ENCODE data around the gene PPIP5K1.
"Not testable (repeated sequence)": the region's sequence is repeated elsewhere in the genome, so short reads cannot be mapped to it uniquely, and the experiment has no call there.

PPIP5K1 gene

DNA sequence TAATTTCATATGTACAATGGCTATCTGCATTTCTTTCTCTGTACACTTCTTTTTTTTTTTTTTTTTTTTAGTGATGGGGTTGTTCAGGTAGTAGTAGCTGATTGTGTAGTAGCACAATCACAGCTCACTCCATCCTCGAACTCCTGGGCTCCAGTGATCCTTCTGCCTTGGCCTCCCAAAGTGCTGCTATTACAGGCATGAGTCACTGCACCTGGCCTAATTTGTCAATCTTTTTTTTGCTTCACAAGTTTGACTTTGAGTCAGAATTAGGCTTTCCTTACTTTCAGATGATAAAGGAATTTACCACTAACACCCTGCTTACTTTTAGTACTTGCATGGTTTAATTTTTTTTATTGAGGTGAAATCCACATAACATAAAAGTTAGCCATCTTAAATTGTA, 44.6 kb downstream of the PPIP5K1 start:
- Histone ChIP-seq H3K4me3 (ENCODE audit: insufficient read depth, low read depth, low read length, poor library complexity, severe bottlenecking) (no peak overlapping the region), H3K36me3 (ENCODE audit: control insufficient read depth, insufficient read depth, low read length) (no peaks in the 10 kb centered on the region), H3K4me1 (ENCODE audit: control insufficient read depth, insufficient read depth, low read length, poor library complexity, severe bottlenecking) (no peaks in the 10 kb centered on the region), H3K27ac (ENCODE audit: insufficient read depth, low read length, poor library complexity, severe bottlenecking) (no peak overlapping the region), H3K9me3 (ENCODE audit: control insufficient read depth, low read length) (no peaks in the 10 kb centered on the region), H3K27me3 (replicated peaks; ENCODE audit: control insufficient read depth, insufficient read depth, low read length, poor library complexity, severe bottlenecking) (no peaks in the 10 kb centered on the region)
- DNase-seq: no peak

DNA sequence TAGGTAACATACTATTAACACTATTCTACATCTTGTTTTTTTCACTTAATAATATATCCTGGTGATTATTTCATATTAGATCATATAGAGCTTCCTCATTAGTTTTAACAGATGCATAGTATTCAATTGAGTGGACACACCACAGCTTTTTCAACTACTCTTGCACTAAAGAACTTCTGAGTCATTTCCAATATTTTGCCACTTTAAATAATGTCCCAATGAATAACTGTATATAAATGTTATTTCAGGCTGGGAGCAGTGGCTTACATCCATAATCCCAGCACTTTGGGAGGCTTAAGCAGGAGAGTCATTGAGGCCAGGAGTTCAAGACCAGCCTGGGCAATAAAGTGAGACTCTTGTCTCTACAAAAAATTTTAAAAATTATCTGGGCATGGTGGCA, 45.7 kb downstream of the PPIP5K1 start:
- Histone ChIP-seq H3K4me1 (ENCODE audit: control insufficient read depth, insufficient read depth, low read length, poor library complexity, severe bottlenecking) (no peaks in the 10 kb centered on the region), H3K4me3 (ENCODE audit: insufficient read depth, low read depth, low read length, poor library complexity, severe bottlenecking) (no peak overlapping the region), H3K27me3 (replicated peaks; ENCODE audit: control insufficient read depth, insufficient read depth, low read length, poor library complexity, severe bottlenecking) (no peaks in the 10 kb centered on the region), H3K36me3 (ENCODE audit: control insufficient read depth, insufficient read depth, low read length) (no peaks in the 10 kb centered on the region), H3K9me3 (ENCODE audit: control insufficient read depth, low read length) (no peaks in the 10 kb centered on the region), H3K27ac (ENCODE audit: insufficient read depth, low read length, poor library complexity, severe bottlenecking) (no peak overlapping the region)
- DNase-seq: no peak

DNA sequence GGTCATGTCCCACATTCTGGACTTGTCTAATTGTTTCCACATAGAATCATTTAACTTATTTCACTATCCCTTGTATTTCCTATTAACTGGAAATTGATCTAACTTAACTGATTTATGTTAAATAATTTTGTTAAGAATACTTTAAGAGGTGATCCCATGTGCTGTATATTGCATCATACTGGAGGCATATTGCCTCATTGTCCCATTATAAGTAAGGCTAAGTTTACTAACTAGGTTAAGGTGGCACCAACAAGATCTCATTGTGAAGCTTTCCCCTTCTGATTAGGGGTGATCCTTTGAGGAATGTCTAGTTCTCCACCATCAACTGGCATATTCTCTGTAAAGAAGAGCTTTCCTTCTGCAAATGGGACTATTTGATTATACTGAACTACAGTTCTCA, 48.2 kb downstream of the PPIP5K1 start:
- no peak for DNase-seq
- Histone ChIP-seq H3K4me1 (ENCODE audit: control insufficient read depth, insufficient read depth, low read length, poor library complexity, severe bottlenecking) (no peaks in the 10 kb centered on the region), H3K4me3 (ENCODE audit: insufficient read depth, low read depth, low read length, poor library complexity, severe bottlenecking) (no peak overlapping the region), H3K9me3 (ENCODE audit: control insufficient read depth, low read length) (no peaks in the 10 kb centered on the region), H3K27me3 (replicated peaks; ENCODE audit: control insufficient read depth, insufficient read depth, low read length, poor library complexity, severe bottlenecking) (no peaks in the 10 kb centered on the region), H3K27ac (ENCODE audit: insufficient read depth, low read length, poor library complexity, severe bottlenecking) (no peak overlapping the region), H3K36me3 (ENCODE audit: control insufficient read depth, insufficient read depth, low read length) (no peaks in the 10 kb centered on the region)

DNA sequence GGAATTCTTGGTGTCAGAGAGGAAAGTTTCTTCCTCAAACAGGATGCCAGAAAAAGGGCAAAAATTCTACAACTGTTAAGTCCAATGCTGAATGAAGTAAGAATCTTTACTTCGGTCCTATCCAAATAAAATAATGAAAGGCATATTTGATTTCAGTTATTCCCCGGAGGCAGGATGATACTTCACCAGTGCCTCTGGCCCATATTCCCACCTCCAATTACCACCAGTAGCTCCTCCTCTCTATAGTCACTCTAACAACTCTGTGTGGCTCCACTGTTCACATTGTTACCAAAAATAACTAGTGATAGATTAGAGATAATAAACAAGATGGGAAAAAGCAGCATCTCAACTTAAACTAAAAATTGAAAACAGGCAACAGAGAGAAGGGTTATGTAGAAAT, 51.9 kb downstream of the PPIP5K1 start:
- H3K4me3 ChIP-seq (ENCODE audit: insufficient read depth, low read depth, low read length, poor library complexity, severe bottlenecking): no peak overlapping the region
- no peak for DNase-seq
- H3K27me3 ChIP-seq (replicated peaks; ENCODE audit: control insufficient read depth, insufficient read depth, low read length, poor library complexity, severe bottlenecking): no peaks in the 10 kb centered on the region
- H3K36me3 ChIP-seq (ENCODE audit: control insufficient read depth, insufficient read depth, low read length): no peaks in the 10 kb centered on the region
- H3K27ac ChIP-seq (ENCODE audit: insufficient read depth, low read length, poor library complexity, severe bottlenecking): no peak overlapping the region
- H3K4me1 ChIP-seq (ENCODE audit: control insufficient read depth, insufficient read depth, low read length, poor library complexity, severe bottlenecking): no peaks in the 10 kb centered on the region
- no peaks in the 10 kb centered on the region for H3K9me3 ChIP-seq (ENCODE audit: control insufficient read depth, low read length)

DNA sequence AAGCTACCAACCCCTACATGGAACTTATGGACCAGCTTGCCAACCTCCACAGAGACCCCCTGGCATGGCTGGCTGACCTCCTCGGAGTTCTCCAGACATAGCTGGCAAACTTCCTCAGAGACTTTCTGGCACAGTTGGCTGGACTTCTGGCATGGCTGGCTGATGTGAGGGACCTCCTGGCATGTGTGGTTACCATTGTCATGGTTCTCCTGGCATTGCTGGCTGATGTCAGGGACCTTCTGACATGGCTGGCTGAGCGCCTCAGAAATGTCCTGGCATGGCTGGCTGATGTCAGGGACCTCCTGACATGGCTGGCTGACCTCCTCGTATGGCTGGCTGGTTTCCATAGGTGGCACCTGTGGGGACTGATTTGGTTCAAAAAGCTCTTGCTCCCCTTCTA, 55.1 kb downstream of the PPIP5K1 start:
- H3K4me1 ChIP-seq (ENCODE audit: control insufficient read depth, insufficient read depth, low read length, poor library complexity, severe bottlenecking): no peaks in the 10 kb centered on the region
- H3K4me3 ChIP-seq (ENCODE audit: insufficient read depth, low read depth, low read length, poor library complexity, severe bottlenecking): no peak overlapping the region
- no peaks in the 10 kb centered on the region for H3K27me3 ChIP-seq (replicated peaks; ENCODE audit: control insufficient read depth, insufficient read depth, low read length, poor library complexity, severe bottlenecking)
- H3K9me3 ChIP-seq (ENCODE audit: control insufficient read depth, low read length): no peaks in the 10 kb centered on the region
- no peak overlapping the region for H3K27ac ChIP-seq (ENCODE audit: insufficient read depth, low read length, poor library complexity, severe bottlenecking)
- DNase-seq: no peak
- no peaks in the 10 kb centered on the region for H3K36me3 ChIP-seq (ENCODE audit: control insufficient read depth, insufficient read depth, low read length)

DNA sequence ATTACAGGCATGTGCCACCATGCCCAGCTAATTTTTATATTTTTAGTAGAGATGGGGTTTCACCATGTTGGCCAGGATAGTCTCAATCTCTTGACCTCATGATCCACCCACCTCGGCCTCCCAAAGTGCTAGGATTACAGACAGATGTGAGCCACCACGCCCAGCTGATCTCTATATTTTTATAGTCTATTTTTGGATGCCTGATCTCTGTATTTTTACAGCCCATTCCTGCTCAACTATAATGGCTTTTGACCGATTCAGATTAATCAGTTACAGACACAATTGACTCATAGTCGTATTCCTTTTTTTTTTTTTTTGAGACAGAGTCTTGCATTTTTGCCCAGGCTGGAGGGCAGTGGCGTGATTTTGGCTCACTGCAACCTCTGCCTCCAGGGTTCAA, 57.2 kb downstream of the PPIP5K1 start:
- not testable (repeated sequence) for H3K4me1 ChIP-seq (ENCODE audit: control insufficient read depth, insufficient read depth, low read length, poor library complexity, severe bottlenecking); H3K27me3 ChIP-seq (replicated peaks; ENCODE audit: control insufficient read depth, insufficient read depth, low read length, poor library complexity, severe bottlenecking); H3K4me3 ChIP-seq (ENCODE audit: insufficient read depth, low read depth, low read length, poor library complexity, severe bottlenecking); DNase-seq; H3K27ac ChIP-seq (ENCODE audit: insufficient read depth, low read length, poor library complexity, severe bottlenecking); H3K9me3 ChIP-seq (ENCODE audit: control insufficient read depth, low read length); H3K36me3 ChIP-seq (ENCODE audit: control insufficient read depth, insufficient read depth, low read length)

DNA sequence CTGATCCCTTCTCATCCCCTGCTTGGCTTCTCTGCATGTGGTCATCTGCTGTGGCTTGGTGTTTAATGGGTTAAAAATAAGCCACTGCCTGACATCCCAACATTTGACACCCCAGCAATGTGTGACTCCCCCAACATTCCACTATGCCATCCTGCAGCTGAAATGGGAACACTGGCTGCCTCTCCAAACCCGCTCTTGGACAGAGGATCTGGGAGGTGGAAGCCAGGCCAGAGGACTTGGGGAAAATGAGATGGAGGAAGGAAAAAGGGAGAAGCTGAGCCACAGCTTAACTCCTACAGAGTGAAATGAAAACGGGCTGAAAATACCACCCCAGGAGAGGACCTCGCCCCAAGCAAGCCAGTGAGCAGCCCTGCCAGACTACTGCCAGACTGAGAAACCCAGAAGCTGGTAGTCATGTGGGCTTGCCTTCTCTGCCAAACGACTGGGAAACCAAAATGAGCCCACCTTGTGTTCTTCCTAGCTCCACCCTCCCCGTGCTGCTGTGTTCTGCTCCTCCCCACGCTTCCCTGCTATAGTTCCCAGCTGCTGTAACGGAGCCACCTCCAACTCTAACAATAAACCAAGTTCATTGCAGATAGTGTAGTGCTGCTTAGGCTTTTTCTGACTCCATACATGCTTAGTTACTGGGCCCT, 58.9 kb downstream of the PPIP5K1 start:
- Histone ChIP-seq H3K9me3 (ENCODE audit: control insufficient read depth, low read length) (no peaks in the 10 kb centered on the region), H3K36me3 (ENCODE audit: control insufficient read depth, insufficient read depth, low read length) (no peaks in the 10 kb centered on the region), H3K27ac (ENCODE audit: insufficient read depth, low read length, poor library complexity, severe bottlenecking) (no peak overlapping the region), H3K4me3 (ENCODE audit: insufficient read depth, low read depth, low read length, poor library complexity, severe bottlenecking) (no peak overlapping the region), H3K27me3 (replicated peaks; ENCODE audit: control insufficient read depth, insufficient read depth, low read length, poor library complexity, severe bottlenecking) (no peaks in the 10 kb centered on the region), H3K4me1 (ENCODE audit: control insufficient read depth, insufficient read depth, low read length, poor library complexity, severe bottlenecking) (no peaks in the 10 kb centered on the region)
- DNase-seq: no peak

DNA sequence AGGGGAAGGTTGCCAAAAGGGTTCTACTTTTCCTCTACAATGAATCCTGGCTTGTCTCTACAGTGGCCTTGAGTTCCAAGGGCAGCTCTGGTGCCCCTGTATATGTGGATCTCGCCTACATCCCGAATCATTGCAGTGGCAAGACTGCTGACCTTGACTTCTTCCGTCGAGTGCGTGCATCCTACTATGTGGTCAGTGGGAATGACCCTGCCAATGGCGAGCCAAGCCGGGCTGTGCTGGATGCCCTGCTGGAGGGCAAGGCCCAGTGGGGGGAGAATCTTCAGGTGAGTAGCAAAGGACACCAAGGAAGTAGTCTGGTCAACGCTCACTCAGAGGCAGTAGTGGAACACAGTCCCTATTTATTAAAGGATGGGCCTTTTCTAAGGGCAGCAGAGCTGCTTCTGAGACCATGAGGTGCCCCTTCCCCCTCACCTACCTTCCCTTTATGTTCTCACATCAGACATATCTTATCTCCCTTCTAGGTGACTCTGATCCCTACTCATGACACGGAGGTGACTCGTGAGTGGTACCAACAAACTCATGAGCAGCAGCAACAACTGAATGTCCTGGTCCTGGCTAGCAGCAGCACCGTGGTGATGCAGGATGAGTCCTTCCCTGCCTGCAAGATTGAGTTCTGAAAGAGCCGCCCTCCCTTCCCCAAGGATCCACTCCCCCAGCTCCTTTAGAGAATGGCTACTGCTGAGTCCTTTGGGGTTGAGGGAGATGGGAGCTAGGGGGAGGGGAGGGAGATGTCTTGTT, 60.2 kb downstream of the PPIP5K1 start:
- no peaks in the 10 kb centered on the region for H3K9me3 ChIP-seq (ENCODE audit: control insufficient read depth, low read length)
- H3K4me1 ChIP-seq (ENCODE audit: control insufficient read depth, insufficient read depth, low read length, poor library complexity, severe bottlenecking): peaks cover 3% of the 10 kb centered on the region
- H3K27me3 ChIP-seq (replicated peaks; ENCODE audit: control insufficient read depth, insufficient read depth, low read length, poor library complexity, severe bottlenecking): no peaks in the 10 kb centered on the region
- no peak overlapping the region for H3K4me3 ChIP-seq (ENCODE audit: insufficient read depth, low read depth, low read length, poor library complexity, severe bottlenecking)
- no peak for DNase-seq
- no peak overlapping the region for H3K27ac ChIP-seq (ENCODE audit: insufficient read depth, low read length, poor library complexity, severe bottlenecking)
- no peaks in the 10 kb centered on the region for H3K36me3 ChIP-seq (ENCODE audit: control insufficient read depth, insufficient read depth, low read length)

DNA sequence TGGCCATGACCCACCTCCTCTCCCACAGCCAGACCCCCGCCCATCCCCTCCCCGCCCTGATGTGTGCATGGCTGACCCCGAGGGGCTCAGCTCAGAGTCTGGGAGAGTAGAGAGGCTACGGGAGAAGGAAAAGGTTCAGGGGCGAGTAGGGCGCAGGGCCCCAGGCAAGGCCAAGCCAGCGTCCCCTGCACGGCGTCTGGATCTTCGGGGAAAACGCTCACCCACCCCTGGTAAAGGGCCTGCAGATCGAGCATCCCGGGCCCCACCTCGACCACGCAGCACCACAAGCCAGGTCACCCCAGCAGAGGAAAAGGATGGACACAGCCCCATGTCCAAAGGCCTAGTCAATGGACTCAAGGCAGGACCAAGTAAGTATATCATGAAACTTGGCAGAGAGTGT, 60.9 kb downstream of the PPIP5K1 start:
- no peak overlapping the region for H3K27ac ChIP-seq (ENCODE audit: insufficient read depth, low read length, poor library complexity, severe bottlenecking)
- H3K27me3 ChIP-seq (replicated peaks; ENCODE audit: control insufficient read depth, insufficient read depth, low read length, poor library complexity, severe bottlenecking): no peaks in the 10 kb centered on the region
- no peaks in the 10 kb centered on the region for H3K36me3 ChIP-seq (ENCODE audit: control insufficient read depth, insufficient read depth, low read length)
- peaks cover 3% of the 10 kb centered on the region for H3K4me1 ChIP-seq (ENCODE audit: control insufficient read depth, insufficient read depth, low read length, poor library complexity, severe bottlenecking)
- H3K4me3 ChIP-seq (ENCODE audit: insufficient read depth, low read depth, low read length, poor library complexity, severe bottlenecking): no peak overlapping the region
- H3K9me3 ChIP-seq (ENCODE audit: control insufficient read depth, low read length): no peaks in the 10 kb centered on the region
- no peak for DNase-seq

DNA sequence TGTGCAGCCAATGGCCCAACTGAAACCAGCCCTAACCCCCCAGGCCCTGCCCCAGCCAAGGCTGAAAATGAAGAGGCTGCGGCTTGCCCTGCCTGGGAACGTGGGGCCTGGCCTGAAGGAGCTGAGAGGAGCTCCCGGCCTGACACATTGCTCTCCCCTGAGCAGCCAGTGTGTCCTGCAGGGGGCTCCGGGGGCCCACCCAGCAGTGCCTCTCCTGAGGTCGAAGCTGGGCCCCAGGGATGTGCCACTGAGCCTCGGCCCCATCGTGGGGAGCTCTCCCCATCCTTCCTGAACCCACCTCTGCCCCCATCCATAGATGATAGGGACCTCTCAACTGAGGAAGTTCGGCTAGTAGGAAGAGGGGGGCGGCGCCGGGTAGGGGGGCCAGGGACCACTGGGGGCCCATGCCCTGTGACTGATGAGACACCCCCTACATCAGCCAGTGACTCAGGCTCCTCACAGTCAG, 61.4 kb downstream of the PPIP5K1 start:
- no peak overlapping the region for H3K4me3 ChIP-seq (ENCODE audit: insufficient read depth, low read depth, low read length, poor library complexity, severe bottlenecking)
- no peaks in the 10 kb centered on the region for H3K9me3 ChIP-seq (ENCODE audit: control insufficient read depth, low read length)
- no peaks in the 10 kb centered on the region for H3K27me3 ChIP-seq (replicated peaks; ENCODE audit: control insufficient read depth, insufficient read depth, low read length, poor library complexity, severe bottlenecking)
- no peak for DNase-seq
- no peak overlapping the region for H3K27ac ChIP-seq (ENCODE audit: insufficient read depth, low read length, poor library complexity, severe bottlenecking)
- peaks cover 3% of the 10 kb centered on the region for H3K4me1 ChIP-seq (ENCODE audit: control insufficient read depth, insufficient read depth, low read length, poor library complexity, severe bottlenecking)
- H3K36me3 ChIP-seq (ENCODE audit: control insufficient read depth, insufficient read depth, low read length): no peaks in the 10 kb centered on the region
